ENCODE data around the gene MAP7D1. TPM values are rescaled to one million over a fixed set of nuclear protein-coding genes. Genes with fewer than 3 reads are reported as not detected.
A peak's percentile ranks its signal among the peaks of the same experiment; 100 is the strongest.
"Not testable (repeated sequence)": the region's sequence is repeated elsewhere in the genome, so short reads cannot be mapped to it uniquely, and the experiment has no call there.

MAP7D1 gene
- total RNA-seq, 1 donor from 2014 or later, result 70.1 TPM

- FAIRE-seq (no peak), DNase-seq (ENCODE audit: low spot score in 2 of 2) (peak in 1 of 2 donors; percentile 60)
Observed at GRCh38 chr1:36224537-36225282, 68.8 kb downstream of the MAP7D1 start.

- no peak for DNase-seq (ENCODE audit: low spot score in 2 of 2)
- FAIRE-seq, result no peak
Observed at GRCh38 chr1:36225283-36225899, 69.4 kb downstream of the MAP7D1 start.

GRCh38 chr1:36230279-36230678 is 74.3 kb downstream of the MAP7D1 start:
- DNase-seq (ENCODE audit: low spot score in 2 of 2); FAIRE-seq: not testable (repeated sequence)

Small RNA genes lying within 50 kb of the gene (small RNA-seq; reads per million reads assigned to genes)
- gene RN7SL131P, result not detected

Other genes with a start within 250 kb of the MAP7D1 start
- gene AGO3, start 225.1 kb upstream of the MAP7D1 start, total RNA-seq, result 21.6 TPM
- gene TEKT2, start 72.1 kb upstream of the MAP7D1 start, total RNA-seq, result 10.6 TPM
- 20.4 TPM for gene ADPRS, start 67.3 kb upstream of the MAP7D1 start, total RNA-seq
- gene COL8A2, start 30.9 kb upstream of the MAP7D1 start, total RNA-seq, result 0.82 TPM
- gene TRAPPC3, start 6.7 kb upstream of the MAP7D1 start, total RNA-seq, result 43.6 TPM
- 80.3 TPM for gene THRAP3, start 68.3 kb downstream of the MAP7D1 start, total RNA-seq
- gene SH3D21, start 150.2 kb downstream of the MAP7D1 start, total RNA-seq, result 0.82 TPM
- 3.7 TPM for gene EVA1B, start 167.5 kb downstream of the MAP7D1 start, total RNA-seq
- 10.6 TPM for gene STK40, start 229.8 kb downstream of the MAP7D1 start, total RNA-seq
- gene LSM10, start 241.7 kb downstream of the MAP7D1 start, total RNA-seq, result 3.3 TPM